HepG2 (cell line): Measurements from ENCODE around the gene EIF3J. TPM values are rescaled to one million over a fixed set of nuclear protein-coding genes. Genes with fewer than 3 reads are reported as not detected.

Experiments used
- ATAC-seq: fragments of 200-7000 bp; cut with Tn5 transposase; 3 replicates; pipeline ENCODE4 v1.9.1; 2020; ENCODE audit warnings: mild to moderate bottlenecking, moderate library complexity
- BruUV-seq: library from RNA; stranded (reverse); fragments of 400-500 nt; replicated peaks from 2 replicates; lab custom pipeline; 2021; lab: Mats Ljungman, UMichigan
- CTCF ChIA-PET: fragments of 300-600 bp; formaldehyde crosslinking; extraction: SDS; loops from one replicate; lab custom pipeline; 2021; ENCODE audit warnings: low total read pairs, inconsistent platforms, low intra/inter-chr PET ratio; lab: Yijun Ruan, JAX
- POLR2A ChIA-PET: fragments of 350-600 bp; sonication (Branson Sonifier 250); formaldehyde crosslinking; loops from one replicate; lab custom pipeline; 2020; ENCODE audit warnings: antibody characterized with exemption, inconsistent platforms; lab: Yijun Ruan, JAX
- DNase-seq: peaks from one replicate; pipeline ENCODE4 v3.0.0-alpha.2; 2015; ENCODE audit warnings: low spot score
- FAIRE-seq: peaks from 3 replicates; lab custom pipeline; 2011; peaks lifted over from hg19 to GRCh38; lab: Jason Lieb, UNC
- H2AFZ ChIP-seq: one replicate; pipeline ENCODE4 v1.6.1; 2011; ENCODE audit warnings: low read length, inconsistent platforms
- H3K27ac ChIP-seq: fragments of 300-600 bp; 3 replicates; pipeline ENCODE4 v1.8.0; 2011; ENCODE audit warnings: mixed run types, mild to moderate bottlenecking, mixed read lengths, low read length, inconsistent platforms; ENCODE audit not compliant: insufficient read depth; ENCODE audit errors: extremely low read length
- H3K27me3 ChIP-seq, 2 experiments: fragments of 200-600 bp in 1 of 2; 2 replicates in 1 of 2; 3 replicates in 1 of 2; pipeline versions ENCODE4 v1.6.0 to v1.8.0; 2011; ENCODE audit warnings: low read length in 2 of 2, mild to moderate bottlenecking in 2 of 2, moderate library complexity in 2 of 2, inconsistent platforms in 1 of 2; ENCODE audit not compliant: insufficient read depth in 2 of 2, control insufficient read depth in 1 of 2
- H3K36me3 ChIP-seq, 2 experiments: fragments of 200-600 bp in 1 of 2; replicated peaks in 1 of 2; 2 replicates in 1 of 2; 3 replicates in 1 of 2; pipeline versions ENCODE4 v1.5.1 to v1.8.0; 2011; ENCODE audit warnings: low read length in 2 of 2, inconsistent platforms in 1 of 2; ENCODE audit not compliant: insufficient read depth in 2 of 2, control insufficient read depth in 1 of 2
- H3K4me1 ChIP-seq: 2 replicates; pipeline ENCODE4 v1.5.1; 2012; ENCODE audit warnings: low read length, inconsistent platforms; ENCODE audit not compliant: insufficient read depth
- H3K4me2 ChIP-seq: 2 replicates; pipeline ENCODE4 v1.6.0; 2011; ENCODE audit warnings: low read depth, low read length, inconsistent platforms
- H3K4me3 ChIP-seq, 3 experiments: fragments of 200-600 bp in 1 of 3; sonication (generic), shearing (Covaris generic) in 1 of 3; replicated peaks in 1 of 3; 2 replicates each; pipeline ENCODE4 v1.5.1; 2011 to 2016; ENCODE audit warnings: low read length in 3 of 3, inconsistent platforms in 2 of 3, low read depth in 2 of 3, mild to moderate bottlenecking in 2 of 3, control low read depth in 1 of 3, mixed read lengths in 1 of 3; ENCODE audit not compliant: insufficient read depth in 1 of 3
- H3K79me2 ChIP-seq: one replicate; pipeline ENCODE4 v1.6.1; 2011; ENCODE audit warnings: low read length, inconsistent platforms; ENCODE audit not compliant: insufficient read depth
- H3K9ac ChIP-seq: 2 replicates; pipeline ENCODE4 v1.6.0; 2011; ENCODE audit warnings: mild to moderate bottlenecking, low read depth, low read length, inconsistent platforms; ENCODE audit not compliant: insufficient read depth
- H3K9me3 ChIP-seq: 2 replicates; pipeline ENCODE4 v1.5.1; 2012; ENCODE audit warnings: mild to moderate bottlenecking, low read length
- H4K20me1 ChIP-seq: 2 replicates; pipeline ENCODE4 v1.6.0; 2011; ENCODE audit warnings: inconsistent platforms, mild to moderate bottlenecking, low read length, moderate library complexity; ENCODE audit not compliant: insufficient read depth
- ARNT ChIP-seq: fragments of 450-650 bp; IDR thresholded peaks from 2 replicates; pipeline ENCODE4 v1.6.1; 2017
- FOSL2 ChIP-seq: sonication (generic); formaldehyde crosslinking; IDR thresholded peaks from 2 replicates; pipeline ENCODE4 v1.4.0; 2020; ENCODE audit warnings: missing genetic modification reagents
- MAFK ChIP-seq, 2 experiments: IDR thresholded peaks in 1 of 2; conservative IDR thresholded peaks in 1 of 2; 2 replicates each; pipeline ENCODE4 v1.6.1; 2011; ENCODE audit warnings: improper control_type of control experiment in 2 of 2, low read length in 2 of 2
- POLR2G ChIP-seq: fragments of 200-400 bp; formaldehyde crosslinking; IDR thresholded peaks from 2 replicates; pipeline ENCODE4 v1.6.1; 2018; ENCODE audit warnings: mild to moderate bottlenecking, low read depth, low read length, moderate library complexity
- ZNF235 ChIP-seq: sonication (generic); formaldehyde crosslinking; IDR thresholded peaks from 2 replicates; pipeline ENCODE4 v1.8.1; 2023; ENCODE audit warnings: mild to moderate bottlenecking, missing genetic modification reagents, borderline replicate concordance
- ZNF558 ChIP-seq: sonication (generic); formaldehyde crosslinking; IDR thresholded peaks from 2 replicates; pipeline ENCODE4 v1.9.0; 2022; ENCODE audit warnings: mild to moderate bottlenecking, missing genetic modification reagents, borderline replicate concordance
- WGBS: methylation state at CpG from one replicate; pipeline ENCODE4 v1.1.6; 2017; ENCODE audit warnings: low lambda C conversion rate; 5-methylcytosine and 5-hydroxymethylcytosine counted together
- in situ Hi-C: cut with HindIII; loops from 2 replicates; pipeline ENCODE4 v1.10.0; 2017; ENCODE audit warnings: low pct_unique_long_range_greater_than_20kb; ENCODE audit not compliant: extremely low pct_ligation_motif_present
- intact Hi-C: fragments of 100-400 bp; cut with micrococcal nuclease; formaldehyde crosslinking; loops from one replicate; pipeline ENCODE4 v1.10.0; 2022; ENCODE audit not compliant: unreplicated experiment
- polyA plus RNA-seq, 8 experiments: library from polyadenylated mRNA; depleted of rRNA in 3 of 8; stranded (reverse) in 7 of 8; unstranded in 1 of 8; fragments of >200 nt; fragmentation: Illumina TruSeq in 4 of 8; extraction: Trizol in 4 of 8; gene quantifications; 2 replicates each; pipeline versions ENCODE4 v1.2.1 to v1.2.3, GENCODE V29; 2011 to 2016; ENCODE audit warnings: low read depth in 4 of 8, missing spikeins in 1 of 8, mixed read lengths in 1 of 8; ENCODE audit not compliant: insufficient read depth in 1 of 8
- total RNA-seq, 5 experiments: library from RNA; depleted of rRNA; stranded (reverse); fragments of >200 nt; fragmentation: Illumina TruSeq; extraction: Trizol; gene quantifications; 2 replicates each; pipeline ENCODE4 v1.2.3, GENCODE V29; 2016; ENCODE audit warnings: low read depth in 1 of 5
- TF ChIP-seq, protein P1 (sequence below): sonication (generic); formaldehyde crosslinking; IDR thresholded peaks from 2 replicates; pipeline ENCODE4 v1.4.0; 2020; ENCODE audit warnings: missing genetic modification reagents

EIF3J gene
- total and polyA plus RNA-seq, 2 of the 13 experiments (the other 11 are each of a cell fraction or from before 2014, with no cell fraction given) = 51.7 to 69.2 TPM

DNA sequence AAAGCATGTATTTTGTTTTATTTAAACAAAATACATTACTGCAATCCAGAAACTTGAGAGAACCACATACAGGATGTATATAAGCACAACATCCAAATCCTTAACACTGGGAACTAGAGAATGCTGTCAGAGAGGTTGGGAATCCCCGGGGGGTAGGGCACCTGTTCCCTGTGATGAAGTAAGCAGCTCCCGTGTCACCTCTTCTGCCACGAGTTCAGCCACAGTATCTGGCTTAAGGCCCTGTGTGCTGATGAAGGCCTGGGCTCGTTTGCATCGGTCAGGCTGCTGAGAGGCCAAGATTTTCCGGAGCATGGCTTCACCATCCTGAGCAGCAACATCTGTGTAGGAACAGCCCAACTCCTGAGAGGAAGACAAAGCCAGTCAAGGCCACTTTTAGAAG, 36.4 kb downstream of the EIF3J start (continued):
- TF ChIP-seq, protein P1, sequence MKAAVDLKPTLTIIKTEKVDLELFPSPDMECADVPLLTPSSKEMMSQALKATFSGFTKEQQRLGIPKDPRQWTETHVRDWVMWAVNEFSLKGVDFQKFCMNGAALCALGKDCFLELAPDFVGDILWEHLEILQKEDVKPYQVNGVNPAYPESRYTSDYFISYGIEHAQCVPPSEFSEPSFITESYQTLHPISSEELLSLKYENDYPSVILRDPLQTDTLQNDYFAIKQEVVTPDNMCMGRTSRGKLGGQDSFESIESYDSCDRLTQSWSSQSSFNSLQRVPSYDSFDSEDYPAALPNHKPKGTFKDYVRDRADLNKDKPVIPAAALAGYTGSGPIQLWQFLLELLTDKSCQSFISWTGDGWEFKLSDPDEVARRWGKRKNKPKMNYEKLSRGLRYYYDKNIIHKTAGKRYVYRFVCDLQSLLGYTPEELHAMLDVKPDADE = no peak
- TF ChIP-seq POLR2G = no peak

DNA sequence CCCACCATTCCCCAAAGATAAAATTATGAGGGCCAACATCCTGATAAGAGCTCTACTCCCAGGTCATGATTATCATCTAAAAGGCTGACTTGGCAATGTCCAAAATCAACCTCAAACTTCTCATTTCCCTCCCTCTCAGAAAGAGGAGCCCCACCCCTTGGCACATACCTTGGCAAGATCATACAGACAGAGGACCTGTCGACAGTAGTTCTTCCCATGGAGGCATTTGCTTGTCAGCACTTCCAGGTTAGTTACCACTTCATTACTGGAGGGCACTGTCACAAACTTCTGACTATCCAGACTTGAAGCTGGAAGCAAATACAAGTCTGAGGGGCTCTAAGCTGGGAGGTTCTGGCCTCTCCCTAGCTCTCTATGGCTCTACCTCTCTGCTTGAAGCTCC, 37.8 kb downstream of the EIF3J start:
- no peaks in the 10 kb centered on the region for H3K27me3 ChIP-seq
- 92% methylated on average over 1 of the region's 1 CpG for WGBS
- no peak overlapping the region for H3K4me3 ChIP-seq
- in situ Hi-C loops (loop anchor here (25.0 kb wide), 1 partner anchor 338 kb away; no protein-coding TSS in a partner anchor), intact Hi-C loops (no loop called here)
- ATAC-seq (no peak), DNase-seq (no peak), FAIRE-seq (no peak)
- H4K20me1 ChIP-seq = no peaks in the 10 kb centered on the region
- no peak overlapping the region for H3K9ac ChIP-seq
- CTCF ChIA-PET = no interaction called here
- no TSS peak for BruUV-seq
- no peak for TF ChIP-seq ZNF235 (CRISPR knock-in tag)
- no peak for TF ChIP-seq ARNT
- no peak for TF ChIP-seq FOSL2 (CRISPR knock-in tag)
- peak; percentile 25 to 34; a peak in 2 of 4 replicates for TF ChIP-seq MAFK (conservative IDR thresholded peaks at IDR 0.05 in 1 of 2, IDR thresholded peaks at IDR 0.05 in 1 of 2; ENCODE audit: low read length in 2 of 2)
- no peak for TF ChIP-seq ZNF558 (CRISPR knock-in tag)
- no peak overlapping the region for H2AFZ ChIP-seq
- no peak overlapping the region for H3K4me2 ChIP-seq
- POLR2A ChIA-PET = no interaction called here
- no peaks in the 10 kb centered on the region for H3K4me1 ChIP-seq
- no peaks in the 10 kb centered on the region for H3K79me2 ChIP-seq
- H3K27ac ChIP-seq = no peak overlapping the region
- H3K36me3 ChIP-seq = peaks cover 6 to 12% of the 10 kb centered on the region in 2 experiments; a peak in 3 of 5 replicates
- no peaks in the 10 kb centered on the region for H3K9me3 ChIP-seq
